ENCODE data around the gene ERCC6L2.
A peak's percentile ranks its signal among the peaks of the same experiment; 100 is the strongest.

The ERCC6L2 gene

DNA sequence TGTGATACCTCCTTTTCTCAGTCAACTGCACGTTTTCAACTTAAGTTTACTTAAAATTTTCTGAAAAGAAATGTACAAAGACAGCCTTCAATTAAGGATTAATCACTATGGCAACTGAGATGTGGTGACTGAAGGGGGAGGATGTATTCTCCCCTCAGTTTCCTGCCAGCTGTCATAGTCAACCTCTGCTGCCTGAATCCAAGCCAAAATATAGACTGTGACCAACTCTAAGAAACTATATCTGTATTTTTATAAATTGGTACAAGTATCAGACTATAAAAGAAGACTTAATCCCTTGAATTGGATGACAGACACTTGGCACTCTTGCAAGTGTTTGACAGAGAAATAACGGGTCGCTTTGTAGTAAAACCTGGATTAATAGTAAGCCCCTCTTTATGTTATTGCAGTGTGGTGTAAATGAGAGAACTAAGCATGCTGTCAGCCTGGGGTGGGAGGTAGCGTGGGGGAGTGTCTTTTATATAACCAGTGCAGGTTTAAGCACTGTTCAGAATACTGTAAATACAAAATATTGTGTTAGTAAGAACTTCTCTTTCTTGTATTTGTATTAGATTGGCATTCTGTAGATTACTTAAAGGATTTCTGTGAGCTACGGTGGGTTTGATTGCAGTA, 106.4 kb downstream of the ERCC6L2 start:
- peak; percentile 73 to 74 for DNase-seq

GRCh38 chr9:95985440-95986055, 110.1 kb downstream of the ERCC6L2 start:
- DNase-seq: no peak

GRCh38 chr9:95989297-95989696, 113.8 kb downstream of the ERCC6L2 start:
- no peak for DNase-seq

DNA sequence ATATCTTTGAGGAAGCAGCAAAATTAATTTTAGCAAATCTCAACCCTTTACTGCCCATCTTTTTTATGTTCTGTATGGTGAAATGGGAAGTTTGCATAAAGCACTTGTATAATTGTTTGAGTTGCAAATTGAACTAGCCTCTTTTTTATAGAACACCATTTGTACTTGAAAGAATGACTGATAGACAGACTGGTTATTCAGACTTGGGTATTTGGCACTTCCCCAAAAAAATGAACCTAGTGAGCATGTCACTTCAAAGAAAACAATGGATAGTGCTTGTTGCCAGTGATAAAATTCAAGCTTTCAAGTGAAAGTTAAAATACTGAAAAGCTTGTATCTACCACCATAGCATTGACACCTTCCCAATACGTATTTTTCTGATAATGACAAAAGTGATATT, 115.8 kb downstream of the ERCC6L2 start:
- DNase-seq: no peak

DNA sequence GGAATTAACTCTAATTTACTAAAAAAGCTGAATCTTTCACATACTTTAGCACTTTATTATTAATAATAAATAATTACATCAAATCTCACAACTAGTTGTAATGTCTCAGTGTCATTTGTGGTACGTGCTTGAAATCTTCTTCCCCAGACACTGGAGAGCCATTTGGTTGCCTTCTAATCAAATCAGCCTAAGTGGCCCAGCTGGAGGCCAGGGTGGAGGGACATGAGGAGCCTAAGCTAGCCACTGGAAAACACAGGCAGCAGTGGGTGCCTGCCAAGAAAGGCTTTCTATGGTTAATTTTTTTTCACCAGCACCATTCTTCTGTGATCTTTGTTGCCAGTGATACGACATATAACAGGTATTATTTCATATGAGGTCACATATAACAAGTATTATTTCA, 117.0 kb downstream of the ERCC6L2 start:
- no peak for DNase-seq

GRCh38 chr9:95993337-95993736, 117.8 kb downstream of the ERCC6L2 start:
- no peak for DNase-seq

DNA sequence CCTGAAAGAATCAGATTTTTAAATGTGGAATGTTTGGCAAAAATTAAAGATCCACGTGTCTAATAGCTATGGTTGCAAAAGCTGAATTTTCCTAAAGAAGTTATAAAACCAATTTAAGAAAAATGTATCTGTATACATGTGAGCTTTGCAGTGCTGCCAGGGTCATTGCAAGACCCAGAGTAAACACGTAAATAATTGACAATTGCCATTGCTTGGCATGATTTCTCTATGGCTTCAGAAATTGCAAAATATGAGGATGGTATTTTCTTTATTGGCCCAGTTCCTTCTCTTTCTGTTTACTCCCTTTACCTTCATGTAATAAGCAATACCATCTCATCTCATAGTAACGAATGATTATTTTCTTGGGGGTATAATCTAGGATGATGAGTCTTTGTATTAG, 123.9 kb downstream of the ERCC6L2 start:
- no peak for DNase-seq

DNA sequence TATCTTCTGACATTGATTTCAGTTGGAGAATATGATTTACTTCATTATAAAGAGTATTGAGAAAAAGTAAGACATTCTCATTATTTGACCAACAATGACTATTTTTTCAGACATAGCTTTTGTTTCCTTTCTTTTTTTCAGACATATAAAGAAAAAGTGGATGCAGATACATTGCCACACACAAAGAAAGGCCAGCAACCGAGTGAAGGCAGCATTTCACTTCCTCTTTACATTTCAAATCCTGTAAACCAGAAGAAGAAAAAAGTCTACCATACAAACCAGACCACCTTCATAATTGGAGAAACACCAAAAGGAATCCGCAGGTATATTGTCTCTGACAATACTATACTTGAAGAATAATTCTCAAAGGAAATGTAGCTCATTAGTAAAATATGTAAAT, 128.9 kb downstream of the ERCC6L2 start:
- DNase-seq: no peak

DNA sequence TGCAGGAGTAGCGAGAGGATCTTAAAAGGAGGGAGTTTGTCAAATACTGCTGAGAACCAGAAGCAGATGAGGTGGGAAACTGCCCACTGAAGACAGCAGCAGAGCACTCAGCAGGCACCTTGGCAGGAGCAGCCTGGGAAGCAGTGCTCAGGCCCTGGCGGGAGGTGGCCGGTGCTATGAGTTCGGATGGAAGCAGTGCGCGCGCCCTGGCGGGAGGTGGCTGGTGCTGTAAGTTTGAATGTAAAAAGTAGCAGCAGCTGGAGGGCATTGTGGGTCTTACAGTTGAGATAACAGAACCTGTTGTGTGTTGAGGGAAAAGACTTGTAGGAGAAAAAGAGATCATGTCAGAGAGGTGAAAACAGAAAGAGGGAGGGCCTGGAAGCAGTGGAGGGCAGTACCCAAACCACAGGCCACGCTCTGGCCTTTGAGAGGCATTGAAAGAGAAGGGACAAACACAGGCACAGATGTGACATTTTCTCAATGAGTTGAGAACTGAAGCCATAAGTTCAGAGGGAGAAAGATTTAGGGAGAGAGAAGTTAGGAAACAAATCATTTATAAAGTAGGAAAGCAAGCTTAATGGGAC, 130.9 kb downstream of the ERCC6L2 start:
- no peak for DNase-seq

DNA sequence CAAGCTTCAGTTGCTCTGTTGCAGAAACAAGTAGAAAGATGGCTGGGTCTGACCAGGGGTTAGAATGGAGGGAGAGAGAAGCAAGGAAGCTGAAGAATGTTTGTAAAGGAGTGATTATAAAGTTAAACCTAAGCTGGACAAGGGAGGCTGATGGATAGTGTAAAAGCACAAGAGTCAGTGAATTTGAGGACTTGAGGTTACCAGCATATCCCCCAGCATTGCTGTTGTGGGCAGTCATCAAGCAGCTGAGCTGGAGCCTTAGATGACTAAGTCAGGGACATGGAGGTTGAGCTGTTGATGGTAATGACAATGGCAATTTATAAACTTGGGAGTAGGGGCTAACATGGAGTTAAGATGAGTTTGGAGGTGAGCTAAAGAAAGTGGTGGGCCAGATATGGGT, 131.5 kb downstream of the ERCC6L2 start:
- no peak for DNase-seq

- no peak for DNase-seq
Observed at GRCh38 chr9:96008502-96009222, 133.2 kb downstream of the ERCC6L2 start.

- no peak for DNase-seq
Observed at GRCh38 chr9:96009223-96009602, 133.7 kb downstream of the ERCC6L2 start.

DNA sequence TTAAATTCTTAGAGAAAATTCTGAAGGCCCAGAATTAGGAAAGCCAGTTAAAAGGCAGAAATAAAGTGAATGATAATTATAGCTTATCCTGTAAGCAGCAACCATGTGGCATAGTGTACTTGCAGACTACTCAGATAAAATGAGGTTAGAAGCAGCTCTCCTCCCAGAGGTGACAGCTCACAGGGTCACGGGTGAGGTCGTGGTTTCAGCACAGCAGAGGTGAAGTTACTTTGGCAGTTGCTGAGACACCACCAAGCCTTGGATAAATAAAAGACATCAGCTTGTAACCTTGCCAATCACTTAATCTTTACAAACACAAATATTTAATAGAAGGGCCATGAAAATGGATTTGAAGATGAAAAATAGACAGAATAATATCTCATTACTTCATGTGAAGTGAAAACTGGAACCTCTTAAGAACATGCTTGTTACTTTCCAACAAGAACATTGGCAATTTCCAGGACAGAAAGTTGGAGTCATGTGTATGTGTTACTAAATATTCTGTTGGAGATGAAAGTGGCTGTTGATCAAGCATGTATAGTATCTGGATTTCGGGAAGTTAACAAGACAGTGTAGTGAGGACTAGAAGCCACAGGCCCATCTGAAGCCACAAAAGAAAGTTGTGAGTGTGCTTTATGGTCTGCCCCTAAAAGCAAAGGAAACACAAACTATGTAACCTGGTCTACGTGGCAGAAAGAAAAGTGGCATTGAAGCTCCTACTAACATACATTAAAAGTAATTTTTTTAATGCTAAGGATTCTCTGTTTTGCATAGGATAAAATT, 134.4 kb downstream of the ERCC6L2 start:
- no peak for DNase-seq

- DNase-seq: no peak
Observed at GRCh38 chr9:96014078-96014477, 138.6 kb downstream of the ERCC6L2 start.

DNA sequence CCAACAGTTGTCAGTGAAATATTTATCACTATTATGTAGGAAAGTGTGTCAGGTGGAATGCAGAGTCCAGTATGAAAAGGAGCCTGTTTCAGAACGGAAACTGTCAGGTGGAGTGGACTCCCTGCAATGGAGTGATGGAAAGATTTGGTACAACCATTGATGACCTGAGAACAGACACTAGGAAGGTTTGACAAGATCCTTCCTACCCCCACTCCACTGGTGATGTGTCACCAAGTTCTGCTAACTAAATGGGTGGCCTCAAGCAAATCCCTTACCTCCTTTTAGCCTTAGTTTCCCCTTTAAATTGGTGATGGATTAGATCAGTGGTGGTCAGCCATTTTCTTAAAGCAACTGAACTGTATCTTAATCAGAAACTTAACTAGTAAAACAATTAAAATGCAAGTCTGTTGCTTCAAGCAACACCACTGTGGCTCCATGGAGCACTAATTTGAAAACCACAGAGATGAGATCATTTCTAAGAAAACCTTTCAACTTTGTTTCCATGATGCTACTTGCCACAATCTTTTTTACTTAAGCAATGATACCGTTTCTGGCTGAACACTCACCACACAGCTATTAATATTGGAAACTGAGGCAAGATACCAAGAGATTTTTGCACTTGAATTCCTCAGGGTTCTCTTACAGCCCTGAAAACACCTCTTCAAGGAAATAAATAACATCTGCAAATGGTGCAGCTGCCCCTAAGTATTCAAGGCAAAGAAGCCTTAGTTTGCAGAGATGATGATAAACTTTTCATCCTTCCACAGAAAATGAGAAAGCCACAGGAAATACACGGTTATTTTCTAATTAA, 140.6 kb downstream of the ERCC6L2 start:
- DNase-seq: no peak

Data from Kasumi-1 (cell line).